Measurements from ENCODE around the gene LSAMP. TPM values are rescaled to one million over a fixed set of nuclear protein-coding genes. Genes with fewer than 3 reads are reported as not detected.

LSAMP gene
- total and polyA plus RNA-seq, 2 experiments from 2014 or later, result 2.0 to 2.9 TPM

- no peak for TF ChIP-seq POLR2AphosphoS5 (IDR thresholded peaks at IDR 0.05; ENCODE audit: low read depth)
- TF ChIP-seq JUNB (IDR thresholded peaks at IDR 0.05; ENCODE audit: unreplicated experiment), result no peak
- no peak for TF ChIP-seq EZH2 (IDR thresholded peaks at IDR 0.05; ENCODE audit: low read depth, unreplicated experiment)
- TF ChIP-seq CTCF (conservative IDR thresholded peaks at IDR 0.05; ENCODE audit: low read depth in 2 of 2), result no peak
Observed at GRCh38 chr3:115996420-115997108, 448.7 kb downstream of the LSAMP start (continued).

GRCh38 chr3:115990669-115991068 lies 454.6 kb downstream of the LSAMP start:
- Histone ChIP-seq H2AFZ (no peak overlapping the region), H3K9me2 (ENCODE audit: insufficient read depth) (no peaks in the 10 kb centered on the region), H3F3A (replicated peaks; ENCODE audit: low read depth) (no peaks in the 10 kb centered on the region), H3K79me2 (replicated peaks; ENCODE audit: insufficient read depth) (no peaks in the 10 kb centered on the region), H3K36me3 (ENCODE audit: insufficient read depth) (no peaks in the 10 kb centered on the region), H3K27me3 (ENCODE audit: insufficient read depth) (no peaks in the 10 kb centered on the region), H4K20me1 (replicated peaks; ENCODE audit: insufficient read depth) (no peaks in the 10 kb centered on the region), H3K4me2 (no peak overlapping the region), H3K27ac (ENCODE audit: low read depth) (no peak overlapping the region), H3K4me1 (ENCODE audit: insufficient read depth) (peaks cover 26% of the 10 kb centered on the region), H3K4me3 (no peak overlapping the region)
- H3K36me3 Mint-ChIP-seq (ENCODE audit: low read depth), result no peaks in the 10 kb centered on the region
- H3K4me3 Mint-ChIP-seq, result no peak overlapping the region
- no peak overlapping the region; the same call in 1 of the 2 replicates for H3K27ac Mint-ChIP-seq
- H3K9me3 Mint-ChIP-seq, result no peaks in the 10 kb centered on the region
- peaks cover 35% of the 10 kb centered on the region for H3K4me1 Mint-ChIP-seq
- ATAC-seq (peak; percentile 67), DNase-seq (ENCODE audit: low spot score) (peak; percentile 25)
- no peaks in the 10 kb centered on the region for H3K27me3 Mint-ChIP-seq (ENCODE audit: insufficient read depth, low read depth, poor library complexity)
- no peak for TF ChIP-seq STAT1 (IDR thresholded peaks at IDR 0.05; ENCODE audit: unreplicated experiment)
- no peak for TF ChIP-seq ZNF114 (CRISPR knock-in tag; IDR thresholded peaks at IDR 0.05)
- TF ChIP-seq NANOG (IDR thresholded peaks at IDR 0.05; ENCODE audit: borderline replicate concordance), result no peak
- TF ChIP-seq ZNF462 (CRISPR knock-in tag; IDR thresholded peaks at IDR 0.05), result no peak
- TF ChIP-seq CTCF (conservative IDR thresholded peaks at IDR 0.05; ENCODE audit: low read depth in 2 of 2), result no peak
- TF ChIP-seq CREB1 (CRISPR knock-in tag; IDR thresholded peaks at IDR 0.05; ENCODE audit: low read depth), result no peak
- TF ChIP-seq REST (IDR thresholded peaks at IDR 0.05; ENCODE audit: unreplicated experiment), result no peak
